ENCODE data around the gene ZFP90. TPM values are rescaled to one million over a fixed set of nuclear protein-coding genes. Genes with fewer than 3 reads are reported as not detected.

Gene ZFP90
- total RNA-seq, 3 donors from 2014 or later: 35.7 to 40.6 (median 40.3) TPM

GRCh38 chr16:68509381-68509780, 29.7 kb upstream of the ZFP90 start:
- no peaks in the 10 kb centered on the region for H3K4me1 ChIP-seq
- H3K27ac ChIP-seq: no peak overlapping the region
- H3K36me3 ChIP-seq: no peaks in the 10 kb centered on the region
- intact Hi-C loops (cut with DNase I; ENCODE audit: low total_unique reads): no loop called here
- no peaks in the 10 kb centered on the region for H3K9me3 ChIP-seq
- TF ChIP-seq POLR2A (IDR thresholded peaks at IDR 0.05) (no peak), CTCF (IDR thresholded peaks at IDR 0.05) (no peak), POLR2AphosphoS5 (IDR thresholded peaks at IDR 0.05) (no peak)
- no peaks in the 10 kb centered on the region for H3K27me3 ChIP-seq
- DNase-seq (ENCODE audit: low spot score in 2 of 2): no peak
- H3K4me3 ChIP-seq: no peak overlapping the region

GRCh38 chr16:68510775-68511174, 28.3 kb upstream of the ZFP90 start:
- Histone ChIP-seq H3K4me3 (no peak overlapping the region), H3K27ac (no peak overlapping the region), H3K27me3 (no peaks in the 10 kb centered on the region), H3K9me3 (no peaks in the 10 kb centered on the region), H3K4me1 (no peaks in the 10 kb centered on the region), H3K36me3 (no peaks in the 10 kb centered on the region)
- intact Hi-C loops (cut with DNase I; ENCODE audit: low total_unique reads): no loop called here
- no peak for TF ChIP-seq POLR2AphosphoS5 (IDR thresholded peaks at IDR 0.05)
- TF ChIP-seq CTCF (IDR thresholded peaks at IDR 0.05): no peak
- DNase-seq (ENCODE audit: low spot score in 2 of 2): no peak

GRCh38 chr16:68512183-68512582, 26.9 kb upstream of the ZFP90 start:
- no peak overlapping the region for H3K4me3 ChIP-seq
- no peaks in the 10 kb centered on the region for H3K36me3 ChIP-seq
- H3K4me1 ChIP-seq: no peaks in the 10 kb centered on the region
- DNase-seq (ENCODE audit: low spot score in 2 of 2): no peak
- no peaks in the 10 kb centered on the region for H3K9me3 ChIP-seq
- TF ChIP-seq POLR2AphosphoS5 (IDR thresholded peaks at IDR 0.05): no peak
- TF ChIP-seq CTCF (IDR thresholded peaks at IDR 0.05): no peak
- TF ChIP-seq POLR2A (IDR thresholded peaks at IDR 0.05): no peak
- H3K27ac ChIP-seq: no peak overlapping the region
- no peaks in the 10 kb centered on the region for H3K27me3 ChIP-seq
- intact Hi-C loops (cut with DNase I; ENCODE audit: low total_unique reads): no loop called here

- no peak overlapping the region for H3K4me3 ChIP-seq
- no peak for DNase-seq (ENCODE audit: low spot score in 2 of 2)
- no peak overlapping the region for H3K27ac ChIP-seq
- no peaks in the 10 kb centered on the region for H3K9me3 ChIP-seq
- TF ChIP-seq CTCF (IDR thresholded peaks at IDR 0.05) (no peak), POLR2AphosphoS5 (IDR thresholded peaks at IDR 0.05) (no peak), POLR2A (IDR thresholded peaks at IDR 0.05) (no peak)
- H3K27me3 ChIP-seq: no peaks in the 10 kb centered on the region
- intact Hi-C loops (cut with DNase I; ENCODE audit: low total_unique reads): no loop called here
- H3K4me1 ChIP-seq: no peaks in the 10 kb centered on the region
- H3K36me3 ChIP-seq: no peaks in the 10 kb centered on the region
Measured at GRCh38 chr16:68512742-68513141, 26.3 kb upstream of the ZFP90 start.

- TF ChIP-seq POLR2A (IDR thresholded peaks at IDR 0.05) (no peak), CTCF (IDR thresholded peaks at IDR 0.05) (no peak), POLR2AphosphoS5 (IDR thresholded peaks at IDR 0.05) (no peak)
- Histone ChIP-seq H3K27ac (no peak overlapping the region), H3K9me3 (no peaks in the 10 kb centered on the region), H3K27me3 (no peaks in the 10 kb centered on the region), H3K4me3 (no peak overlapping the region), H3K4me1 (no peaks in the 10 kb centered on the region), H3K36me3 (no peaks in the 10 kb centered on the region)
- intact Hi-C loops (cut with DNase I; ENCODE audit: low total_unique reads): no loop called here
- no peak for DNase-seq (ENCODE audit: low spot score in 2 of 2)
Measured at GRCh38 chr16:68514511-68514910, 24.6 kb upstream of the ZFP90 start.
